Large intestine (tissue), 3 donors: Measurements from ENCODE around the gene LRRC4B. TPM values are rescaled to one million over a fixed set of nuclear protein-coding genes. Genes with fewer than 3 reads are reported as not detected.

Experiments used
- DNase-seq, 2 donors: peaks; one replicate each; pipeline versions ENCODE4 v3.0.0 to v3.0.0-alpha.2; 2013
- H3K27ac ChIP-seq: one replicate; pipeline ENCODE4 v1.5.1; 2013; ENCODE audit warnings: low read length
- H3K27me3 ChIP-seq: 2 replicates; pipeline ENCODE4 v1.6.1; 2013; ENCODE audit warnings: low read length; ENCODE audit not compliant: control insufficient read depth, insufficient read depth
- H3K36me3 ChIP-seq: 2 replicates; pipeline ENCODE4 v1.6.1; 2013; ENCODE audit warnings: low read length; ENCODE audit not compliant: control insufficient read depth, insufficient read depth
- H3K4me1 ChIP-seq: one replicate; pipeline ENCODE4 v1.6.1; 2013; ENCODE audit warnings: low read length; ENCODE audit not compliant: control insufficient read depth, insufficient read depth
- H3K4me3 ChIP-seq: one replicate; pipeline ENCODE4 v1.5.1; 2013; ENCODE audit warnings: low read length
- H3K9me3 ChIP-seq: one replicate; pipeline ENCODE4 v1.6.1; 2013; ENCODE audit warnings: mild to moderate bottlenecking, low read depth, low read length, moderate library complexity; ENCODE audit not compliant: control insufficient read depth
- WGBS: methylation state at CpG from one replicate; pipeline ENCODE4 v1.1.5; 2013; ENCODE audit warnings: low lambda C conversion rate; ENCODE audit not compliant: insufficient coverage; 5-methylcytosine and 5-hydroxymethylcytosine counted together
- polyA plus RNA-seq: library from polyadenylated mRNA; unstranded; fragments of 120-200 nt; gene quantifications from one replicate; pipeline ENCODE4 v1.2.1, GENCODE V29; 2013

Gene LRRC4B
- polyA plus RNA-seq, 1 donor: 6.9 TPM

DNA sequence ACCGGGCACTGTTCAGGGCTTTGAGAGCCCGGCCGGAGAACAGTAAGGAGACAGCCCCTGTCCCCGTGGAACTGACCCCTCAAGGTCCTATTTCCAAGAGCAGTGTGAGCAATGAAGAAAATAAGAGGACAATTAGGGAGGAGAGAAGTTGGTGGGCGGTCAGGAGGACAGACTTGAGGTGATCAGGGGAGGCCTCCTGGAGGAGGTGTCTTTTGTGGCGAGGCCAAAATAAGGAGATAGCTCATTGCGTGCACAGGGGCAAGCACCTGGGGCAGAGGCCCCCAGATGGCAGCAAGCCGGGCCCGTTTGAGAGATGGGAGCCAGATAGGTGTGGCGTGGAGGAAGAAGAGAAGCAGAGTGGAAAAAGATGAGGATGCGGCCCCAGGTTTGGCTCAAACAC is 2.8 kb upstream of the LRRC4B start:
- H3K27ac ChIP-seq: no peak overlapping the region
- H3K4me3 ChIP-seq: no peak overlapping the region
- no peaks in the 10 kb centered on the region for H3K36me3 ChIP-seq
- no peaks in the 10 kb centered on the region for H3K9me3 ChIP-seq
- H3K4me1 ChIP-seq: no peaks in the 10 kb centered on the region
- WGBS: 76% methylated on average over 6 of the region's 11 CpGs
- no peak for DNase-seq
- peaks cover 29% of the 10 kb centered on the region for H3K27me3 ChIP-seq

GRCh38 chr19:50569938-50570540 is 1.8 kb upstream of the LRRC4B start:
- Histone ChIP-seq H3K4me1 (no peaks in the 10 kb centered on the region), H3K4me3 (no peak overlapping the region), H3K27me3 (peaks cover 38% of the 10 kb centered on the region), H3K9me3 (no peaks in the 10 kb centered on the region), H3K36me3 (no peaks in the 10 kb centered on the region), H3K27ac (no peak overlapping the region)
- no CpG with 5 or more reads among the region's 19 CpGs for WGBS
- DNase-seq: no peak

- Histone ChIP-seq H3K36me3 (no peaks in the 10 kb centered on the region), H3K27ac (no peak overlapping the region), H3K27me3 (peaks cover 47% of the 10 kb centered on the region), H3K4me1 (no peaks in the 10 kb centered on the region), H3K4me3 (no peak overlapping the region), H3K9me3 (no peaks in the 10 kb centered on the region)
- WGBS: 18% methylated on average over 2 of the region's 20 CpGs
- no peak for DNase-seq
These were observed 778 bp upstream of the LRRC4B start for GRCh38 chr19:50568728-50569698.

GRCh38 chr19:50567052-50567841 is 988 bp downstream of the LRRC4B start:
- Histone ChIP-seq H3K4me3 (peak overlapping the region; percentile 16), H3K9me3 (no peaks in the 10 kb centered on the region), H3K36me3 (no peaks in the 10 kb centered on the region), H3K27ac (no peak overlapping the region), H3K27me3 (peaks cover 55% of the 10 kb centered on the region), H3K4me1 (no peaks in the 10 kb centered on the region)
- no CpG with 5 or more reads among the region's 38 CpGs for WGBS
- DNase-seq: no peak

- no peaks in the 10 kb centered on the region for H3K36me3 ChIP-seq
- no peaks in the 10 kb centered on the region for H3K4me1 ChIP-seq
- DNase-seq: no peak
- H3K27me3 ChIP-seq: peaks cover 55% of the 10 kb centered on the region
- no peak overlapping the region for H3K4me3 ChIP-seq
- no peak overlapping the region for H3K27ac ChIP-seq
- no CpG with 5 or more reads among the region's 36 CpGs for WGBS
- H3K9me3 ChIP-seq: no peaks in the 10 kb centered on the region
These were observed 2.0 kb downstream of the LRRC4B start for GRCh38 chr19:50565984-50566903.

DNA sequence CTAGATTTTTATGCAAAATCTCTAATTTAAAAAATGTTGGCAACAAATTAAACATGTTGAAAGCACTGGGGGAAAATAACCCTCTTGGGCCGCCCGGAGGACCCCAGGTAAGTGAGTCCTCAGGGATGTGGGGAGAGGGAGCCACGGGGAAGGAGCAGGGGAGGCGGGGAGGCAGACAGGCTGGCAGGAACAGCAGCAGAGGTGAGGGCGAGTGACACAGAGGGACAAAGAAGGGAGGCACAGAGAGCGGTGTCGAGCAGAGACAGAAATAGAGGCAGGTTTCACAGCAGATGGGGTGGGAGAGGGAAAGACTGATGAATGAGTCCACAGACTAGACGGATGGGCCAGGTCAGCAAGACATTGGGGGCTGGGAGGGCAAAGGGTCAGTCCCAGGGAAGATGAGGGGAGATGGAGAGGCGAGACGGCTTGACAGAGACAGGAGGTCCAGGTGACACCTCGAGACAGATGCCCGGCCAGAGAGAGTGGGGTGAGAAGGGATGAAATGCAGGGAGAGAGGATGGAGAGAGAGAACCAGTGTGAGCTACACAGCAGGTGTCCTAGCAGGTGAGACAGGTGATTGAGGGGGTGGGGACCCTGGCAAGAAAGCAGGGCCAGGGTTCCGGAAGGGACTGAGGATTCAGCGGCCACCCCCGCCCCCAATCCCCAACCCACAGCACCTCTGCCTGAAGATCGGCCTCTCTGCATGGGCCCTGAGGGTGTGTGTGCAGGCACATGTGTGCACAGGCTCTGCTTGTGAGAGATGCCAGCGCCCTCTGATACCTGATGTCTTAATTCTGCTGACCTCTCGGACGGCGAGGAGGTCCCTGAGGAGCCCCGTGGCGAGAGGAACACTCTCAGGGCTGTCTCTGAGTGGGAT is 3.8 kb downstream of the LRRC4B start:
- DNase-seq: no peak
- no peaks in the 10 kb centered on the region for H3K9me3 ChIP-seq
- H3K36me3 ChIP-seq: no peaks in the 10 kb centered on the region
- peaks cover 49% of the 10 kb centered on the region for H3K27me3 ChIP-seq
- no peak overlapping the region for H3K4me3 ChIP-seq
- H3K27ac ChIP-seq: no peak overlapping the region
- WGBS: no CpG with 5 or more reads among the region's 22 CpGs
- H3K4me1 ChIP-seq: no peaks in the 10 kb centered on the region

GRCh38 chr19:50563597-50563996 is 4.6 kb downstream of the LRRC4B start:
- Histone ChIP-seq H3K27ac (no peak overlapping the region), H3K27me3 (peaks cover 43% of the 10 kb centered on the region), H3K36me3 (no peaks in the 10 kb centered on the region), H3K4me1 (no peaks in the 10 kb centered on the region), H3K9me3 (no peaks in the 10 kb centered on the region), H3K4me3 (no peak overlapping the region)
- whole genome bisulfite sequencing: 0% methylated on average over 1 of the region's 6 CpGs
- no peak for DNase-seq

GRCh38 chr19:50562996-50563395 is 5.2 kb downstream of the LRRC4B start:
- Histone ChIP-seq H3K9me3 (no peaks in the 10 kb centered on the region), H3K4me1 (no peaks in the 10 kb centered on the region), H3K27me3 (peaks cover 43% of the 10 kb centered on the region), H3K4me3 (no peak overlapping the region), H3K36me3 (no peaks in the 10 kb centered on the region), H3K27ac (no peak overlapping the region)
- WGBS: 60% methylated on average over 1 of the region's 9 CpGs
- no peak for DNase-seq

- no CpG with 5 or more reads among the region's 4 CpGs for WGBS
- Histone ChIP-seq H3K27me3 (peaks cover 42% of the 10 kb centered on the region), H3K4me3 (no peak overlapping the region), H3K9me3 (no peaks in the 10 kb centered on the region), H3K36me3 (no peaks in the 10 kb centered on the region), H3K27ac (no peak overlapping the region), H3K4me1 (no peaks in the 10 kb centered on the region)
- DNase-seq: no peak
These were observed 5.9 kb downstream of the LRRC4B start for GRCh38 chr19:50562329-50562728.
